ENCODE measurements around the gene B4GALNT3. TPM values are rescaled to one million over a fixed set of nuclear protein-coding genes. Genes with fewer than 3 reads are reported as not detected.
A peak's percentile ranks its signal among the peaks of the same experiment; 100 is the strongest.

Gene B4GALNT3
- polyA plus RNA-seq, 2 of the 4 experiments (the other 2 are of a cell fraction) = 0.43 to 0.53 TPM

DNA sequence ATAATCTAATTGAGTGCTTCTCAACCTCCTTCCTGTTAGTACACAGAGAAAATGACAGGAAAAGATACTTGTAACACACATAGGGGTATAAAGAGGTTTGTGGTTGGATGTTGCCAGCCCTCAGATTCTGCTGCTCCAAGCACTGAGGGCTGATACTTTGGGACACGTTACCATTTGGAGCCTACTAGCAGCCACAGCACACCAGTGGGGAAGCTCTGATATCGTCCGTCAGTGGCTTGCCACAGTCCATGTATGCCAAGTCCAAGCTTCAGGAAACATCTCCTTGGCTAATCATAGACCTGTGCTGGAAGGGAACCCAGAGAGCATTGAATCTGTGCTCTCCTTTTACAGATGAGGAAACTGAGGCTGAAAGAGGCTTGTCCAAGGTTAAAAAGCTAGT lies 22.3 kb downstream of the B4GALNT3 start:
- POLR2A ChIA-PET = interaction anchor here (0.6 kb wide), 1 partner anchor 57 kb away, joined by 5 read pairs; no protein-coding TSS in a partner anchor
- CTCF ChIA-PET = interaction anchor here (1.2 to 9.9 kb wide), 5 partner anchors 20 to 65 kb away, joined by 3 to 46 read pairs (median 3); no protein-coding TSS in a partner anchor

DNA sequence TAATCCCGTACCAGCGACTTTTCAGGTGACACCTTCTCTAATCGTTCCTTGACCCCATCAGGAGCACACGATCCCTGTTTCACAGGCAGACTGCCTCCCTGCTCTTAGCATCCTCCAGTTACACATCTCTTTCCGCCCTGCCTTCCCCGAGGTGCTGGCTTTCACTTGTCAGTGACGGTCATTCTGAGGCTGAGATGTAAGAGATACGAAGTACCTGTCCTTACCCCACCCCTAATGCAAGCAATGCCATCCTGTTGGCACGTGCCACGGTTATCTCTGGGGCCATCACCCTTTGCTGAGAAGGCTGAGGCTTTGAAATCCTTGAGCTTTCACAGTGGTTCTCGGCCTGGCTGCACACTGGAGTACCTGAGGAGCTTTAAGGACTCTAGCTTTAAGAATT lies 24.4 kb downstream of the B4GALNT3 start:
- ChIA-PET CTCF (interaction anchor here (5.9 to 9.9 kb wide), 2 partner anchors 41 to 63 kb away, joined by 23 to 46 read pairs; no protein-coding TSS in a partner anchor), POLR2A (no interaction called here)
- TF ChIP-seq NFE2L2 (conservative IDR thresholded peaks at IDR 0.05; ENCODE audit: low read length) = no peak
- TF ChIP-seq ZNF302 (CRISPR knock-in tag; IDR thresholded peaks at IDR 0.05) = no peak
- no peak for TF ChIP-seq MAFK (IDR thresholded peaks at IDR 0.05; ENCODE audit: partially characterized antibody)
- TF ChIP-seq EHMT2 (IDR thresholded peaks at IDR 0.05; ENCODE audit: low read depth) = no peak
- TF ChIP-seq SMC3 (IDR thresholded peaks at IDR 0.05) = no peak
- TF ChIP-seq FOXS1 (CRISPR knock-in tag; IDR thresholded peaks at IDR 0.05) = no peak
- TF ChIP-seq BHLHE40 (IDR thresholded peaks at IDR 0.05; ENCODE audit: low read depth, low read length) = no peak
- TF ChIP-seq ESRRA (IDR thresholded peaks at IDR 0.05; ENCODE audit: borderline replicate concordance, low read length) = no peak
- TF ChIP-seq FOSL2 (IDR thresholded peaks at IDR 0.05) = no peak
- TF ChIP-seq FOSL2 (CRISPR knock-in tag; IDR thresholded peaks at IDR 0.05) = no peak
- no peak for TF ChIP-seq CHD2 (IDR thresholded peaks at IDR 0.05; ENCODE audit: low read length, partially characterized antibody)
- TF ChIP-seq GATA3 (IDR thresholded peaks at IDR 0.05; ENCODE audit: borderline replicate concordance) = no peak
- TF ChIP-seq, protein P1, sequence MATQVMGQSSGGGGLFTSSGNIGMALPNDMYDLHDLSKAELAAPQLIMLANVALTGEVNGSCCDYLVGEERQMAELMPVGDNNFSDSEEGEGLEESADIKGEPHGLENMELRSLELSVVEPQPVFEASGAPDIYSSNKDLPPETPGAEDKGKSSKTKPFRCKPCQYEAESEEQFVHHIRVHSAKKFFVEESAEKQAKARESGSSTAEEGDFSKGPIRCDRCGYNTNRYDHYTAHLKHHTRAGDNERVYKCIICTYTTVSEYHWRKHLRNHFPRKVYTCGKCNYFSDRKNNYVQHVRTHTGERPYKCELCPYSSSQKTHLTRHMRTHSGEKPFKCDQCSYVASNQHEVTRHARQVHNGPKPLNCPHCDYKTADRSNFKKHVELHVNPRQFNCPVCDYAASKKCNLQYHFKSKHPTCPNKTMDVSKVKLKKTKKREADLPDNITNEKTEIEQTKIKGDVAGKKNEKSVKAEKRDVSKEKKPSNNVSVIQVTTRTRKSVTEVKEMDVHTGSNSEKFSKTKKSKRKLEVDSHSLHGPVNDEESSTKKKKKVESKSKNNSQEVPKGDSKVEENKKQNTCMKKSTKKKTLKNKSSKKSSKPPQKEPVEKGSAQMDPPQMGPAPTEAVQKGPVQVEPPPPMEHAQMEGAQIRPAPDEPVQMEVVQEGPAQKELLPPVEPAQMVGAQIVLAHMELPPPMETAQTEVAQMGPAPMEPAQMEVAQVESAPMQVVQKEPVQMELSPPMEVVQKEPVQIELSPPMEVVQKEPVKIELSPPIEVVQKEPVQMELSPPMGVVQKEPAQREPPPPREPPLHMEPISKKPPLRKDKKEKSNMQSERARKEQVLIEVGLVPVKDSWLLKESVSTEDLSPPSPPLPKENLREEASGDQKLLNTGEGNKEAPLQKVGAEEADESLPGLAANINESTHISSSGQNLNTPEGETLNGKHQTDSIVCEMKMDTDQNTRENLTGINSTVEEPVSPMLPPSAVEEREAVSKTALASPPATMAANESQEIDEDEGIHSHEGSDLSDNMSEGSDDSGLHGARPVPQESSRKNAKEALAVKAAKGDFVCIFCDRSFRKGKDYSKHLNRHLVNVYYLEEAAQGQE (IDR thresholded peaks at IDR 0.05) = no peak
- no peak for TF ChIP-seq POLR2AphosphoS2 (conservative IDR thresholded peaks at IDR 0.05; ENCODE audit: low read length)
- no peak for TF ChIP-seq RNF2 (IDR thresholded peaks at IDR 0.05; ENCODE audit: borderline replicate concordance, low read depth)
- TF ChIP-seq CBX8 (IDR thresholded peaks at IDR 0.05) = no peak
- no peak for TF ChIP-seq FOSB (CRISPR knock-in tag; IDR thresholded peaks at IDR 0.05)
- no peak for TF ChIP-seq HOXB5 (CRISPR knock-in tag; IDR thresholded peaks at IDR 0.05)
- no peak overlapping the region for H3K4me2 ChIP-seq
- H3K4me1 ChIP-seq = 0 out of 3 replicates have a peak, but pooled peaks cover 3% of the 10 kb centered on the region
- no peak for FAIRE-seq
- 0 out of 6 replicates have a peak, but pooled peaks of 1 of the 2 experiments have one; percentile 16 for ATAC-seq
- 21% methylated on average over 11 of the region's 11 CpGs for WGBS (ENCODE audit: missing lambda C conversion rate)
- no peak overlapping the region for H3K27ac ChIP-seq
- no peaks in the 10 kb centered on the region for H3K9me3 ChIP-seq
- H3K4me3 ChIP-seq = no peak overlapping the region
- no peak for DNase-seq (ENCODE audit: low read depth in 1 of 2, low spot score in 1 of 2)

More for the DNA sequence above, 22.3 kb downstream of the B4GALNT3 start:
- H3K4me3 ChIP-seq = no peak overlapping the region
- 62% methylated on average over 3 of the region's 3 CpGs for WGBS (ENCODE audit: missing lambda C conversion rate)
- TF ChIP-seq HOXB13 (CRISPR knock-in tag; IDR thresholded peaks at IDR 0.05; ENCODE audit: low read depth) (no peak), SREBF2 (IDR thresholded peaks at IDR 0.05) (no peak), PHF8 (IDR thresholded peaks at IDR 0.05; ENCODE audit: borderline replicate concordance, low read depth) (no peak), HDAC2 (IDR thresholded peaks at IDR 0.05) (no peak), MAFK (IDR thresholded peaks at IDR 0.05; ENCODE audit: partially characterized antibody) (no peak), KDM5A (IDR thresholded peaks at IDR 0.05) (no peak), FOSB (CRISPR knock-in tag; IDR thresholded peaks at IDR 0.05) (no peak), RFX5 (IDR thresholded peaks at IDR 0.05) (no peak), BHLHE40 (IDR thresholded peaks at IDR 0.05; ENCODE audit: low read depth, low read length) (no peak), RNF2 (IDR thresholded peaks at IDR 0.05; ENCODE audit: borderline replicate concordance, low read depth) (no peak), EP300 (IDR thresholded peaks at IDR 0.05) (no peak)
- TF ChIP-seq, protein P2, sequence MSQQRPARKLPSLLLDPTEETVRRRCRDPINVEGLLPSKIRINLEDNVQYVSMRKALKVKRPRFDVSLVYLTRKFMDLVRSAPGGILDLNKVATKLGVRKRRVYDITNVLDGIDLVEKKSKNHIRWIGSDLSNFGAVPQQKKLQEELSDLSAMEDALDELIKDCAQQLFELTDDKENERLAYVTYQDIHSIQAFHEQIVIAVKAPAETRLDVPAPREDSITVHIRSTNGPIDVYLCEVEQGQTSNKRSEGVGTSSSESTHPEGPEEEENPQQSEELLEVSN (IDR thresholded peaks at IDR 0.05; ENCODE audit: borderline replicate concordance, low read depth) = no peak
- TF ChIP-seq, protein P3, sequence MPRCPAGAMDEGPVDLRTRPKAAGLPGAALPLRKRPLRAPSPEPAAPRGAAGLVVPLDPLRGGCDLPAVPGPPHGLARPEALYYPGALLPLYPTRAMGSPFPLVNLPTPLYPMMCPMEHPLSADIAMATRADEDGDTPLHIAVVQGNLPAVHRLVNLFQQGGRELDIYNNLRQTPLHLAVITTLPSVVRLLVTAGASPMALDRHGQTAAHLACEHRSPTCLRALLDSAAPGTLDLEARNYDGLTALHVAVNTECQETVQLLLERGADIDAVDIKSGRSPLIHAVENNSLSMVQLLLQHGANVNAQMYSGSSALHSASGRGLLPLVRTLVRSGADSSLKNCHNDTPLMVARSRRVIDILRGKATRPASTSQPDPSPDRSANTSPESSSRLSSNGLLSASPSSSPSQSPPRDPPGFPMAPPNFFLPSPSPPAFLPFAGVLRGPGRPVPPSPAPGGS (IDR thresholded peaks at IDR 0.05) = no peak
- no peaks in the 10 kb centered on the region for H3K9me3 ChIP-seq
- no peak overlapping the region for H3K27ac ChIP-seq
- DNase-seq (ENCODE audit: low read depth in 1 of 2, low spot score in 1 of 2) (no peak), FAIRE-seq (no peak), ATAC-seq (no peak)
- no peak overlapping the region for H3K4me2 ChIP-seq
- no peaks in the 10 kb centered on the region for H3K4me1 ChIP-seq
